Coronary artery (tissue), 2 donors: Measurements from ENCODE around the gene LENG9.
A peak's percentile ranks its signal among the peaks of the same experiment; 100 is the strongest.

Experiments
- DNase-seq: peaks from one replicate; pipeline ENCODE4 v3.0.0-alpha.2; 2017; ENCODE audit warnings: low spot score
- H3K27ac ChIP-seq, 2 donors: fragments of 200-600 bp; sonication (generic); one replicate each; pipeline ENCODE4 v1.5.1; 2016 to 2019
- H3K4me3 ChIP-seq: fragments of 200-600 bp; sonication (generic); 2 replicates; pipeline ENCODE4 v1.5.1; 2016; ENCODE audit warnings: mild to moderate bottlenecking, moderate library complexity
- CTCF ChIP-seq: fragments of 200-600 bp; sonication (generic); IDR thresholded peaks from one replicate; pipeline ENCODE4 v1.5.1; 2019; ENCODE audit warnings: antibody characterized with exemption

The LENG9 gene

GRCh38 chr19:54432144-54432738, 31.3 kb downstream of the LENG9 start:
- DNase-seq, result no peak
- TF ChIP-seq CTCF, result no peak
- H3K4me3 ChIP-seq, result no peak overlapping the region
- H3K27ac ChIP-seq, result no peak overlapping the region

- H3K4me3 ChIP-seq, result peak overlapping the region; percentile 53
- no peak for TF ChIP-seq CTCF
These were observed 32.2 kb downstream of the LENG9 start for GRCh38 chr19:54431255-54431838.

GRCh38 chr19:54430306-54431254, 33.0 kb downstream of the LENG9 start:
- Histone ChIP-seq H3K4me3 (peak overlapping the region; percentile 53), H3K27ac (no peak overlapping the region)
- no peak for DNase-seq
- no peak for TF ChIP-seq CTCF

More at GRCh38 chr19:54431255-54431838, 32.2 kb downstream of the LENG9 start:
- no peak overlapping the region for H3K27ac ChIP-seq
- DNase-seq, result no peak

- Histone ChIP-seq H3K27ac (no peak overlapping the region), H3K4me3 (no peak overlapping the region)
- no peak for TF ChIP-seq CTCF
- no peak for DNase-seq
These were observed 33.9 kb downstream of the LENG9 start for GRCh38 chr19:54429545-54430227.

GRCh38 chr19:54429176-54429495, 34.4 kb downstream of the LENG9 start:
- Histone ChIP-seq H3K27ac (no peak overlapping the region), H3K4me3 (no peak overlapping the region)
- DNase-seq, result no peak
- TF ChIP-seq CTCF, result no peak

- no peak for DNase-seq
- TF ChIP-seq CTCF, result no peak
- Histone ChIP-seq H3K27ac (no peak overlapping the region), H3K4me3 (no peak overlapping the region)
These were observed 35.0 kb downstream of the LENG9 start for GRCh38 chr19:54428323-54429175.
